K562 (cell line): ENCODE results near the gene STIL. TPM values are rescaled to one million over a fixed set of nuclear protein-coding genes. Genes with fewer than 3 reads are reported as not detected.

Experiments
- EWSR1 ChIP-seq: fragments of 450-650 bp; IDR thresholded peaks from 2 replicates; pipeline ENCODE4 v1.6.1; 2018; ENCODE audit warnings: borderline replicate concordance, mild to moderate bottlenecking, low read depth, moderate library complexity; ENCODE audit not compliant: partially characterized antibody
- HEY1 ChIP-seq: fragments of 250-450 bp; sonication (Bioruptor Pico); IDR thresholded peaks from 2 replicates; pipeline ENCODE4 v1.5.0; 2020; ENCODE audit warnings: mild to moderate bottlenecking, moderate library complexity, borderline replicate concordance
- OTX1 ChIP-seq: fragments of 450-650 bp; formaldehyde crosslinking; IDR thresholded peaks from 2 replicates; pipeline ENCODE4 v1.4.0; 2022; ENCODE audit warnings: mild to moderate bottlenecking
- PHB ChIP-seq: fragments of 250-450 bp; sonication (Bioruptor Pico); IDR thresholded peaks from 2 replicates; pipeline ENCODE4 v1.5.0; 2021
- PPARD ChIP-seq: fragments of 250-450 bp; sonication (Bioruptor Pico); IDR thresholded peaks from 2 replicates; pipeline ENCODE4 v1.8.0; 2022; ENCODE audit warnings: inconsistent platforms, mild to moderate bottlenecking, moderate library complexity
- RREB1 ChIP-seq: fragments of 250-450 bp; sonication (Bioruptor Pico); IDR thresholded peaks from 2 replicates; pipeline ENCODE4 v1.4.0; 2020
- ZBTB40 ChIP-seq, 2 experiments: fragments of 450-650 bp in 1 of 2; sonication (generic) in 1 of 2; formaldehyde crosslinking in 1 of 2; IDR thresholded peaks; 2 replicates each; pipeline versions ENCODE4 v1.7.1 to v1.9.0; 2016 to 2022; ENCODE audit warnings: inconsistent platforms in 1 of 2, mild to moderate bottlenecking in 1 of 2, missing genetic modification reagents in 1 of 2
- ZNF3 ChIP-seq: fragments of 250-450 bp; sonication (Bioruptor Pico); IDR thresholded peaks from 2 replicates; pipeline ENCODE4 v1.5.0; 2021; ENCODE audit warnings: mild to moderate bottlenecking, moderate library complexity
- polyA plus RNA-seq, 8 experiments: library from polyadenylated mRNA; depleted of rRNA in 4 of 8; stranded (reverse) in 5 of 8; unstranded in 3 of 8; fragments of >200 nt; fragmentation: Nextera tagmentation in 2 of 8; fragmentation: Illumina TruSeq in 1 of 8; extraction: Ambion mirVana in 2 of 8; extraction: Trizol in 1 of 8; gene quantifications; 2 replicates each; pipeline versions ENCODE4 v1.2.1 to v1.2.3, GENCODE V29; 2011 to 2014; ENCODE audit warnings: inconsistent platforms in 1 of 8, missing spikeins in 1 of 8
- total RNA-seq, 7 experiments: library from RNA; depleted of rRNA in 6 of 7; stranded (reverse); fragments of >200 nt in 6 of 7; fragmentation: Illumina TruSeq in 2 of 7; extraction: Trizol in 2 of 7; gene quantifications; 2 replicates each; pipeline versions ENCODE4 v1.2.1 to v1.2.3, GENCODE V29; 2011 to 2021; ENCODE audit warnings: low replicate concordance in 1 of 7
- TF ChIP-seq, protein P1 (sequence below): sonication (generic); formaldehyde crosslinking; IDR thresholded peaks from 2 replicates; pipeline ENCODE4 v1.8.0; 2023; ENCODE audit warnings: mild to moderate bottlenecking, missing genetic modification reagents

The STIL gene
- total and polyA plus RNA-seq, 9 of the 15 experiments (the other 6 are each of a cell fraction or from before 2014, with no cell fraction given) = 10.5 to 77.4 (median 39.6) TPM

DNA sequence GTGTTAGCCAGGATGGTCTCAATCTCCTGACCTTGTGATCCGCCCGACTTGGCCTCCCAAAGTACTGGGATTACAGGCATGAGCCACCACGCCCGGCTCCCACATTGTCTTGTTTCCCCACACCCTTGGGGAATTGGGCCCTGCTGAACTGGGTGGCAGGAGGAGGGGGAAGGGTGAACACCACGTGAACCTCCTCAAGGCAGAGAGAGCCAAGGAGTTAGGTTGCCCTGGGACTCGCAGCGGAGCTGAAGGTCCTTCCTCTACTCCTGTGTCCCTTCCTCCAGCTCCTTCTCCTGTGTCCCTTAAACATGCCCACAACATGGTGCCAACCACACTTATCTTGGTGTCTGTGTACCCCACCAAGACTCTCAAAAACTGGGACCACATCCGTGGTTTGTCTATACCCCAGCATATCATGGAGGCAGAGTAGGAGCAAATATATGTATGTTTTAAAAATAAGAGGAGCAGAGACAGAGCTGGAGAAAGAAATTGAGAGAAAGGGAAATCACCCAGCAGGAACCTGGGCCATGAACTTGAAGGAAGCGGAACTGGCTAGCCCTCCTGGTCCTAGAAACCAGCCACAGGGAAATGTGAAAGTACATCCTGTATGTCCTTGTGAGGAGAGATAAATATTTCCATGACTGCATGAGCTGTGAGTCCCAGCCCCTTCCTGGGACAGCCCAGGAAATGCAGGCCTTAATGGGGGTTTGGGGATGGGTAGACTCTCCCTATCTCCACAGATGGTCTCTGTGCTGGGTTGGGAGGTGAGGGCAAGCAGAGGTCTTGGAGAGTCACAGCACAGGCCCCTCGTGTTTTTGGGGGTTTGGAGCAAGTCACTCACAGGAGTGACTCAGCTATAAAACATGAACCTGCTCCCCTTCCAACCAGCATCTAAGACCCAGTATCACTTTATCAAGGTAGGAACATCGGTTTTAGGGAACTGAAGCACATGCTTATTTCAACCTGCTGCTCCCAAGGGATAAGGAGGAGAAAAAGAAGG, 72.5 kb downstream of the STIL start (continued):
- TF ChIP-seq RREB1 (CRISPR knock-in tag) = no peak
- TF ChIP-seq, protein P1, sequence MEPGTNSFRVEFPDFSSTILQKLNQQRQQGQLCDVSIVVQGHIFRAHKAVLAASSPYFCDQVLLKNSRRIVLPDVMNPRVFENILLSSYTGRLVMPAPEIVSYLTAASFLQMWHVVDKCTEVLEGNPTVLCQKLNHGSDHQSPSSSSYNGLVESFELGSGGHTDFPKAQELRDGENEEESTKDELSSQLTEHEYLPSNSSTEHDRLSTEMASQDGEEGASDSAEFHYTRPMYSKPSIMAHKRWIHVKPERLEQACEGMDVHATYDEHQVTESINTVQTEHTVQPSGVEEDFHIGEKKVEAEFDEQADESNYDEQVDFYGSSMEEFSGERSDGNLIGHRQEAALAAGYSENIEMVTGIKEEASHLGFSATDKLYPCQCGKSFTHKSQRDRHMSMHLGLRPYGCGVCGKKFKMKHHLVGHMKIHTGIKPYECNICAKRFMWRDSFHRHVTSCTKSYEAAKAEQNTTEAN (CRISPR knock-in tag) = no peak
- TF ChIP-seq PHB (CRISPR knock-in tag) = no peak
- TF ChIP-seq OTX1 = no peak
- no peak for TF ChIP-seq ZNF3 (CRISPR knock-in tag)
- no peak for TF ChIP-seq ZBTB40 (IDR thresholded peaks at IDR 0.05)
- no peak for TF ChIP-seq ZBTB40 (CRISPR knock-in tag; IDR thresholded peaks at IDR 0.05)
- TF ChIP-seq EWSR1 = no peak
- TF ChIP-seq HEY1 (CRISPR knock-in tag) = no peak
- TF ChIP-seq PPARD (CRISPR knock-in tag) = no peak
